ENCODE results near the gene AIG1. TPM values are rescaled to one million over a fixed set of nuclear protein-coding genes. Genes with fewer than 3 reads are reported as not detected.

AIG1 gene
- total RNA-seq, 2 donors from 2014 or later, result 41.3 to 67.0 TPM

DNA sequence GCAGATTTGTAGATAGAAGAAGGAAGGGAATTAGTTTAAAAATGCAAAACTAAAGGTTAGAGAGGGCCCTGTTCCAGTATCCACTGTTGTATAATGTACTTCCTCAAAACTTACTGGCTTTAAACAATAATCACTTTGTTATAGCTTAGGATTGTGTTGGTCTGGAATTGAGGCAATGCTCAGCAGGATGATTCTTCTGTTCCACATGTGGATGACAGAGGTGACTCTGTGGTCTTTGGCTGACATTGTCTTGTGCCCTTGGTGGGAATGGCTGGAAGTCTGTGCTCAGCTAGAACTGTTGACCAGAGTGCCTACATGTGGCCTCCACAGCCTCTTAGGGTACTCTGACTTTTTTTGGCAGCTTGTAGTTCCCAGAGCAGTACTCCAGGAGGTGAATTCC is 143.4 kb downstream of the AIG1 start:
- H3K36me3 ChIP-seq, result no peaks in the 10 kb centered on the region
- no peak for DNase-seq (ENCODE audit: low spot score)
- no peak for TF ChIP-seq POLR2A (IDR thresholded peaks at IDR 0.05)
- TF ChIP-seq POLR2AphosphoS5 (IDR thresholded peaks at IDR 0.05), result no peak
- TF ChIP-seq, protein P1, sequence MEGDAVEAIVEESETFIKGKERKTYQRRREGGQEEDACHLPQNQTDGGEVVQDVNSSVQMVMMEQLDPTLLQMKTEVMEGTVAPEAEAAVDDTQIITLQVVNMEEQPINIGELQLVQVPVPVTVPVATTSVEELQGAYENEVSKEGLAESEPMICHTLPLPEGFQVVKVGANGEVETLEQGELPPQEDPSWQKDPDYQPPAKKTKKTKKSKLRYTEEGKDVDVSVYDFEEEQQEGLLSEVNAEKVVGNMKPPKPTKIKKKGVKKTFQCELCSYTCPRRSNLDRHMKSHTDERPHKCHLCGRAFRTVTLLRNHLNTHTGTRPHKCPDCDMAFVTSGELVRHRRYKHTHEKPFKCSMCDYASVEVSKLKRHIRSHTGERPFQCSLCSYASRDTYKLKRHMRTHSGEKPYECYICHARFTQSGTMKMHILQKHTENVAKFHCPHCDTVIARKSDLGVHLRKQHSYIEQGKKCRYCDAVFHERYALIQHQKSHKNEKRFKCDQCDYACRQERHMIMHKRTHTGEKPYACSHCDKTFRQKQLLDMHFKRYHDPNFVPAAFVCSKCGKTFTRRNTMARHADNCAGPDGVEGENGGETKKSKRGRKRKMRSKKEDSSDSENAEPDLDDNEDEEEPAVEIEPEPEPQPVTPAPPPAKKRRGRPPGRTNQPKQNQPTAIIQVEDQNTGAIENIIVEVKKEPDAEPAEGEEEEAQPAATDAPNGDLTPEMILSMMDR (IDR thresholded peaks at IDR 0.05), result no peak
- H3K9me3 ChIP-seq, result no peaks in the 10 kb centered on the region
- no peaks in the 10 kb centered on the region for H3K4me1 ChIP-seq (replicated peaks)
- intact Hi-C loops (cut with DNase I), result no loop called here
- H3K27ac ChIP-seq, result no peak overlapping the region
- no peaks in the 10 kb centered on the region for H3K27me3 ChIP-seq (replicated peaks; ENCODE audit: insufficient read depth)
- no peak overlapping the region for H3K4me3 ChIP-seq

DNA sequence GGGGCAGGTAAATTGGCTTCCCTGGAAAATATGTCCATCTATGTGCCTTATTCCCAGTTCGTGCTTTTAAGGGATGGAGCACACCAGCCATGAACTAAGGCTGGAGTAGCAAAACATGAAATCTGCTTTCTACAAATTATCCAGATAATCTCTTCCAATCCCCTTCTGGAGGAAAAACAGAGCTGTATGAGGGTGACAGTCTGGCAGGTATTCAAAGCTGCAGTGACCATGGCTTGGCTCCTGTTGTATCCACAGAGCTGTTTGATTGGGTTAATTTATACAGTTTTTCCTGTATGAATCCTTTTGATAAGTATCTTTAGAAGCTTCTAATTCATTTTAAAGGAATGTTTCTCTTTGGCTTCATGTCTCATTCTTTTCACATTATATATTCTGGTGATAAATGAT is 144.4 kb downstream of the AIG1 start:
- H3K4me1 ChIP-seq (replicated peaks), result no peaks in the 10 kb centered on the region
- no peak for DNase-seq (ENCODE audit: low spot score)
- intact Hi-C loops (cut with DNase I), result no loop called here
- no peaks in the 10 kb centered on the region for H3K27me3 ChIP-seq (replicated peaks; ENCODE audit: insufficient read depth)
- no peak overlapping the region for H3K27ac ChIP-seq
- TF ChIP-seq POLR2AphosphoS5 (IDR thresholded peaks at IDR 0.05), result no peak
- TF ChIP-seq, protein P1 (IDR thresholded peaks at IDR 0.05), result no peak
- no peak for TF ChIP-seq POLR2A (IDR thresholded peaks at IDR 0.05)
- H3K4me3 ChIP-seq, result no peak overlapping the region
- 93% methylated on average over 1 of the region's 1 CpG for WGBS
- no peaks in the 10 kb centered on the region for H3K9me3 ChIP-seq
- no peaks in the 10 kb centered on the region for H3K36me3 ChIP-seq

DNA sequence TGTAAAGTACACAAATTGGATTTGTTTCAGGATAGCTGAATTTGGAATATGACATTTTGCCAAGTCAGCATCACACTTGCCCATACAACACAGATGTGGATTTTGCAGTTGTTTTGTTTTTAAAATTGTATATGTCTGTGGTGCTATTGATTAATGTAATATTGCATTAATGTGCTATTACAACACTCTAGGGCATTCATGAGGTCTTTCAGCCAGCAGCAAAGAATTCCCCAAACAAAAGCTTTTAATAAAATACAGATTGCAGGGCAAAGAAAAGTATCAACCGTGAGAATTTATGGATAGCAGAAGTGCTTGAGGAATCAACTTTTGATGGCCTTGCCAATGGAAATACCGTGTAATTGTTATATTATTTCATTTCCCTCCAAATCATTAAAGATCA is 144.9 kb downstream of the AIG1 start:
- Histone ChIP-seq H3K9me3 (no peaks in the 10 kb centered on the region), H3K4me1 (replicated peaks) (no peaks in the 10 kb centered on the region), H3K4me3 (no peak overlapping the region), H3K27ac (no peak overlapping the region), H3K27me3 (replicated peaks; ENCODE audit: insufficient read depth) (no peaks in the 10 kb centered on the region), H3K36me3 (no peaks in the 10 kb centered on the region)
- no peak for DNase-seq (ENCODE audit: low spot score)
- TF ChIP-seq POLR2A (IDR thresholded peaks at IDR 0.05) (no peak), POLR2AphosphoS5 (IDR thresholded peaks at IDR 0.05) (no peak)
- TF ChIP-seq, protein P1 (IDR thresholded peaks at IDR 0.05), result no peak
- intact Hi-C loops (cut with DNase I), result no loop called here
- WGBS, result 87% methylated on average over 2 of the region's 2 CpGs

DNA sequence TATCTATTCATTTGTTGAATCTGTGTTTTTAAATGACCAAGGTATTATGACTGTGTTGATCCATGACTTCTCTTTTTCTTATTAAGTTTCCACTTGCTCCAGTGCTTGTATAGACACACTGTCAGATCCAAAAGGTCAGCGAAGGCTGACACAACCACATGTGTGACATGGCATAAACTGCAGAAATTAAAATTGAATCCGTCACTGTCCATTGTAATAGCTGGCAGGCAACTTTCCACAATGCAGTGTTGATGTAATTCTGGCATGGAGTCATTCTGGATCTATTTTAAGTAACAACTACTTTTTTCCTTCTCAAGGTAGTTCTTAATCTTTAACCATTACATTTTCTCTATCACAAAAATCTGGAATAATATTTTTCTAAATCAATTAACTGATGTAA is 145.3 kb downstream of the AIG1 start:
- intact Hi-C loops (cut with DNase I), result no loop called here
- Histone ChIP-seq H3K9me3 (no peaks in the 10 kb centered on the region), H3K4me3 (no peak overlapping the region), H3K4me1 (replicated peaks) (no peaks in the 10 kb centered on the region), H3K27me3 (replicated peaks; ENCODE audit: insufficient read depth) (no peaks in the 10 kb centered on the region), H3K27ac (no peak overlapping the region), H3K36me3 (no peaks in the 10 kb centered on the region)
- WGBS, result 69% methylated on average over 2 of the region's 2 CpGs
- TF ChIP-seq, protein P1 (IDR thresholded peaks at IDR 0.05), result no peak
- no peak for TF ChIP-seq POLR2A (IDR thresholded peaks at IDR 0.05)
- no peak for TF ChIP-seq POLR2AphosphoS5 (IDR thresholded peaks at IDR 0.05)
- DNase-seq (ENCODE audit: low spot score), result no peak

DNA sequence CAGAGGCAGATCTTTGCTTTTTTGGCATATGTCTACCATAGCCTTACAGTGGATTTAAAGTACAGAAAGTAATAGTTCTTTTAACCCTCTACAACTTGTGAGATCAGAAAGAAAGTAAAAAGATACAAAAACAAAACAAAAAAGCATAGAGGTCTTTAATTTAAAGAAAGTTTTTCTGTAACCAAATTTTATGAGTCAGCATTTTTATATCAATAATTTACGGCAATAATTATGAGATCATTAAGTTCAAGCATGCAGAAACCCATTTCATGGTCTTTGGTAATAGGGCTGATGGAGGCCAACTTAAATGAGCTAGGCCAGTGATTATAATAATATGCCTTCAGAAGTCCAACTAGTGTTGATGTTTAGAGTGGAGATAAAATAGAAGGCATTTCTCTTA is 145.9 kb downstream of the AIG1 start:
- no peak overlapping the region for H3K27ac ChIP-seq
- no peaks in the 10 kb centered on the region for H3K36me3 ChIP-seq
- no peaks in the 10 kb centered on the region for H3K9me3 ChIP-seq
- no peak overlapping the region for H3K4me3 ChIP-seq
- TF ChIP-seq, protein P1 (IDR thresholded peaks at IDR 0.05), result no peak
- TF ChIP-seq POLR2A (IDR thresholded peaks at IDR 0.05), result no peak
- no peak for TF ChIP-seq POLR2AphosphoS5 (IDR thresholded peaks at IDR 0.05)
- no peaks in the 10 kb centered on the region for H3K4me1 ChIP-seq (replicated peaks)
- H3K27me3 ChIP-seq (replicated peaks; ENCODE audit: insufficient read depth), result no peaks in the 10 kb centered on the region
- intact Hi-C loops (cut with DNase I), result no loop called here
- WGBS, result 90% methylated on average over 1 of the region's 1 CpG
- DNase-seq (ENCODE audit: low spot score), result no peak
